Muscle layer of colon (tissue), 2 donors: ENCODE results near the gene HCN4.

ENCODE experiments used
- H3K27ac ChIP-seq: one replicate; pipeline ENCODE4 v1.7.0; 2013; ENCODE audit warnings: low read depth, mild to moderate bottlenecking, low read length, moderate library complexity
- H3K27me3 ChIP-seq, 2 donors: one replicate each; pipeline ENCODE4 v1.7.0; 2013; ENCODE audit warnings: low read length in 2 of 2, mild to moderate bottlenecking in 2 of 2; ENCODE audit not compliant: insufficient read depth in 2 of 2, control insufficient read depth in 1 of 2
- H3K36me3 ChIP-seq: one replicate; pipeline ENCODE4 v1.7.0; 2013; ENCODE audit warnings: mild to moderate bottlenecking, low read length; ENCODE audit not compliant: insufficient read depth
- H3K4me1 ChIP-seq: one replicate; pipeline ENCODE4 v1.7.0; 2013; ENCODE audit warnings: mild to moderate bottlenecking, low read length; ENCODE audit not compliant: insufficient read depth
- H3K4me3 ChIP-seq, 2 donors: one replicate each; pipeline ENCODE4 v1.7.0; 2013; ENCODE audit warnings: low read length in 2 of 2, low read depth in 1 of 2, mild to moderate bottlenecking in 1 of 2, moderate library complexity in 1 of 2
- H3K9ac ChIP-seq: one replicate; pipeline ENCODE4 v1.7.0; 2013; ENCODE audit warnings: low read length
- H3K9me3 ChIP-seq: one replicate; pipeline ENCODE4 v1.7.0; 2013; ENCODE audit warnings: mild to moderate bottlenecking, low read length
- donor health status: abdominal sarcoma.
- donor health status: Adenocarcinoma of cecum.

HCN4 gene

DNA sequence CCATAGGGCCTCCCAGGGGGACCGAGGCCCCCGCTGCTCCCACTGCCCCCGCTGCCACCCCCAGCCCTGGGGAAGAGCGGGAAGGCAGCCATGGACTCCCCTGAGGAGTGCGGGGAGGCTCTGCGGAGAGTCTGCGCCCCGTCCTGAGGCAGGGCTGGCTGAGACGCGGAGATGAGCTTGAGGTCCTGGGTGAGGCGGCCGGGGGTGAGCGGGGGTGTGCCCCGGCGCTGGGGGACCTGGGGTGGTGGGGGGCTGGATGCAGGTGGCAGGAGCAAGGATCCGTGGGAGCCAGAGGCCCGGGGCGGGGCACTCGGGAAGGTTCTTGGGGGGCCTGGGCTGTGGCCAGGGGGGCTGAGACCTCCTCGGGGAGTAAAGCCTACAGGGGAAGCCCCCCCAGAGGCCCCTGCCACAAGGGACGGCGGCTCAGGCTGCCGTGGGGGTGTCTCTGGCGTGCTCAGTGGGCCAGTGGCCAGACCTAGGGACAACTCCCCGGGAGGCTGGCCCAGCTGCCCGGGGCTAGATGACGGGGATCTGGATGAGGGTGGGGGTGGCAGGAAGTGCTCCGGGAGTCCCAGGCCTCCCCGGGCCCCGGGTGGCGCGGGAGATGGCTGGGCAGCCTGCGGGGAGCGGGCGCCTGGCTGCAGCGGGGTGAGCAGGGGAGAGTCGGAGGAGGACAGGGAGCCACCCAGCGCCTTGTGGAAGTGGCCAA is 45.9 kb downstream of the HCN4 start:
- no peak overlapping the region for H3K9ac ChIP-seq
- H3K4me3 ChIP-seq = no peak overlapping the region
- H3K9me3 ChIP-seq = no peaks in the 10 kb centered on the region
- peaks cover 0 to 4% of the 10 kb centered on the region in 2 donors for H3K27me3 ChIP-seq
- no peaks in the 10 kb centered on the region for H3K36me3 ChIP-seq
- H3K4me1 ChIP-seq = no peaks in the 10 kb centered on the region
- no peak overlapping the region for H3K27ac ChIP-seq

DNA sequence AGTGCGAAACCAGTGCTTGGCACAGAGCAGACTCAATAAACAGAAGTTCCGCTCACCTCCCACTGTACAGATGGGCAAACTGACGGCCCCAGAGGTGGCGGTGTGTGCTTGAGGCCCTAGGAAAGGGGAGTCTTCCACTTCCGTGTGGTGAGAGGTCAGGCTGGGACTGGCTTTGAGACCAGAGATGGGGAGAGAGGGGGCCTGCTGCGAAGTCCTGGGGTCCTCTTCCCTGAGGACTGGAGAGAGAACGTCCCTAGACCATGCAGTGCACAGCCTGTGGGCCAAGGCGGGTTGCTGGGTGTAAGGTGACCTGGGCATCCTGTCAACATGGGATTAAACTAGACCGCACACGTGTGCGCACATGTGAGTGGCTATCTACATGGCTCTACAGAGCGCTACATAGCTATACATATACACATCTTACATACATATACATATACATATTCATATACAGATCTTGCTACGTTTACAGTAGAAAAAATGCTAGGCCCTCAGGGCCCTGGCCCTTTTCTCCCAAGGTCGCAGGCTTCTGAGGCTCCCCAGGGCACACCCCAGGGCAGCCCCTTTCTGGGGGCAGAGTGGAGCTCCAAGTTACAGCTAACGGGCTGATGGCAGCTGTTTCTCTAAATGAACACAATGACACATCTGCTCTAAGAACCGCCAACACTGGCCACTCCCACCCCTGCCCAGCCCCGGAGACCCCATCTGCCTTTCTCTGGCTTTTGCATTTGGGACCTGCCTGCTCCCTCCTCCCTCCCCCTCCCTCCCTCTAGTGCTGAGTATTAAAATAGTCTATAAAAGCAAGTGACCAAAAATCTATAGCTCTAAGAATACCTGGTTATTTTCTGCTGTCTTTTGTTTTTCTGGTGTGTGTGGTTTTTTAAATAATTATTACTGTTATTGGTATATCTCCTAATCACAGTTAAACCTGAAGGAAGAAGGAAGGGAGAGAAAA is 47.0 kb downstream of the HCN4 start:
- Histone ChIP-seq H3K4me1 (no peaks in the 10 kb centered on the region), H3K27me3 (peaks cover 0 to 4% of the 10 kb centered on the region in 2 donors)

DNA sequence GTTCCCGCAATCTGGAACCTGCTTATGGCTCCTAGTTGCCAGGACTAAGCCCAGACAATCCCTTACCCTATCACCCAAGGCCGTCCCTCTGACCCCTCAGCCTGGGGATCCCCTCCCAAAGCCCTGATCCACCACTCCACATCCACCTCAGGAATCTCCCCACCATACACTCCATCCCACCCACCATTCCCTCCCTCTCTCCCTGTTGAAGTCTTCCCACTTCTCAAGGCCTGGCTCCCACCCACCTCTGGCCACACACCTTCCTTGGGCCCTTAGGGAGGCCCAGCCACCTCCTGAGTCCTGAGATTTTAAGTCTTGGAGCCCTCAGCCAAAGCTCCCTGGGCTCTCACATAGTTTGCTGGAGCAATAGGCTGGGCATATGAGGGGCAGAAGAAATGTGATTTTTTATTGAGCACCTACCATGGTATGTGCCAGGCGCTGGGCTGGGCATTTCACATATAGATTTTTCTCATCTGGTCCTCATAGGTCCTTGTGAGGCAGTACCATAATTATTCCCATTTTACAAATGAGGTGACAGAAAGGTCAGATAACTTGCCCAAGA is 48.1 kb downstream of the HCN4 start:
- H3K27ac ChIP-seq = no peak overlapping the region
- H3K9me3 ChIP-seq = no peaks in the 10 kb centered on the region
- peaks cover 0 to 4% of the 10 kb centered on the region in 2 donors for H3K27me3 ChIP-seq
- no peak overlapping the region for H3K4me3 ChIP-seq
- H3K4me1 ChIP-seq = no peaks in the 10 kb centered on the region
- H3K9ac ChIP-seq = no peak overlapping the region
- no peaks in the 10 kb centered on the region for H3K36me3 ChIP-seq

More for the DNA sequence above, 47.0 kb downstream of the HCN4 start:
- Histone ChIP-seq H3K9me3 (no peaks in the 10 kb centered on the region), H3K9ac (no peak overlapping the region), H3K4me3 (no peak overlapping the region), H3K27ac (no peak overlapping the region), H3K36me3 (no peaks in the 10 kb centered on the region)

DNA sequence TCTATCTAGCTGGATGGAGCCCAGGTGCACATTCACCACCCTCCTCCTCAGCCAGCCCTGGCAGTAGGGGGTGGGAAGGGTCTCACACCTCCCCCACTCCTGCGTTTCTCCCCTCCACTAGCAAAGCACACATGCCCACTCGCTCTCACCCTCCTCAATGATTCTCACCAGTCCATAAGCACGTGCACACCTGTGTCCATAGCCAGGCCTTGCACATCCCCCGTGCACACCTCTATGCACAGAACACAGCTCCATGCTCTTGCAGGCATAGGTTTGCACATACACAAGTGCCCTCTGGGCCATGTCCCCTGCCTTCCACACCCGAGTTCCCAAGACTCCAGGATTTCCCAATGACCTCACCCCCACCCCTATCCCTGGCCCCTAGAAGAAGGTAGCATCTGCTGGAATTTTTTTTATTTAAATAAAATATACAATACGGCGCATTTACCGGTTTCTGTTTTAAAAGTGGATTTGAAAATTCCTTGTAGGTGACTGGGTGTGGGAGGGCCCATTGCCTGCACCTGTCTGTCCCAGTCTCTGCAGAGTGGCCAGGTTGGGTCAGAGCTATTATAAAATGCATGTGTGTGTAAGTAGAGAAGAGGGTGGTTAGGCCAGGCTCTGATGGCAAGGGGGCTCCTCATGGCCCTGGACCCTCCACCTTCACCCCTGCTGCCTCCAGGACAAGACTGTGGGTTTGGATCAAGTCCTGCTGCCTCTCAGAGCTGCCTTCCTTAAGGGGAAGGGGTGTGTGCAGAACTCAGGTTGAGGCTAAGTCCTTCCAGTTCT is 49.1 kb downstream of the HCN4 start:
- no peak overlapping the region for H3K9ac ChIP-seq
- H3K27me3 ChIP-seq = peaks cover 0 to 3% of the 10 kb centered on the region in 2 donors
- H3K9me3 ChIP-seq = no peaks in the 10 kb centered on the region
- no peaks in the 10 kb centered on the region for H3K4me1 ChIP-seq
- no peak overlapping the region for H3K4me3 ChIP-seq
- no peaks in the 10 kb centered on the region for H3K36me3 ChIP-seq
- H3K27ac ChIP-seq = no peak overlapping the region

DNA sequence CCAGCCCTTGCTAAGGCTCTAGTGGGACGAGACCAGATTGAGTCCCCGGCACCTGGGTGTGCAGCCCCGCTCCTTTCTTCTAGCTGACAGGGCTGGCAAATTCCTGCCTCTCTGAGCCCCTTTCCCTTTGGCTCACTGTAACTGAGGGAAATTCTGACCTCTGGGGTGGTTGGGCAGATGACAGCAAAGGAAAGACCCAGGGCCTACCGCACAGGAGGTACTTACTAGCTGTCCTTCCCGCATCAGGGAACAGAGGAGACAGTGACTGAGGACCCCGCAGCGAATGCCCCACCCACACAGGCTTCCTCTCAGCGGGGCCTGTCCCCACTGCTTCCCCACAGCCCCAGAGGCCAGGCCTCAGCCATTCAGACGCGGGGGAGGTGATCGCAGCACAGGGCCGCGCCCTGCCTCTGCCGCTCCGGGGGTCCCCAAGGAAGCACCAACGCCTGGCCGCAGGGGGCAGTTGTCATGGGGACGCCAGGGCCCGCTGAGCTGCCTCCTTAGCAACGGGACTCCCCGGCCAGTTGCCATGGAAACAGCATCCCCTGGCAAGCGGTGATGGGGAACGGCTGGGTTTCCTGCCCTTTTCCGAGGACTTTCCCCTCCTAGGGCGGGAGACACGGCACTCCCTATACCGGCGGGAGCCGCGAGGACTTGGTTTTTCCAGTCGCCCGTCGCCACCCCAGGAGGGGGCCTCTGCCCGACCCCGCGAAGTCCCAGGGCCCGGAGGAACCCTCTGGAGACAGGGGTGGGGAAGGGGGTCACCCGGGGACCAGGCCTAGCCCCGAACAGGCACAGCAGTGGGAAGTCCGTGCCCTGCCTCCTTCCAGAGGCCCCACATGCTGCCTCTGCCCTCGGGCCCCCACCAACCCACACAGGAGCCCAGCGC is 50.1 kb downstream of the HCN4 start:
- H3K4me3 ChIP-seq = no peak overlapping the region
- H3K27ac ChIP-seq = no peak overlapping the region
- no peak overlapping the region for H3K9ac ChIP-seq
- no peaks in the 10 kb centered on the region for H3K36me3 ChIP-seq
- no peaks in the 10 kb centered on the region for H3K27me3 ChIP-seq
- no peaks in the 10 kb centered on the region for H3K9me3 ChIP-seq
- no peaks in the 10 kb centered on the region for H3K4me1 ChIP-seq

DNA sequence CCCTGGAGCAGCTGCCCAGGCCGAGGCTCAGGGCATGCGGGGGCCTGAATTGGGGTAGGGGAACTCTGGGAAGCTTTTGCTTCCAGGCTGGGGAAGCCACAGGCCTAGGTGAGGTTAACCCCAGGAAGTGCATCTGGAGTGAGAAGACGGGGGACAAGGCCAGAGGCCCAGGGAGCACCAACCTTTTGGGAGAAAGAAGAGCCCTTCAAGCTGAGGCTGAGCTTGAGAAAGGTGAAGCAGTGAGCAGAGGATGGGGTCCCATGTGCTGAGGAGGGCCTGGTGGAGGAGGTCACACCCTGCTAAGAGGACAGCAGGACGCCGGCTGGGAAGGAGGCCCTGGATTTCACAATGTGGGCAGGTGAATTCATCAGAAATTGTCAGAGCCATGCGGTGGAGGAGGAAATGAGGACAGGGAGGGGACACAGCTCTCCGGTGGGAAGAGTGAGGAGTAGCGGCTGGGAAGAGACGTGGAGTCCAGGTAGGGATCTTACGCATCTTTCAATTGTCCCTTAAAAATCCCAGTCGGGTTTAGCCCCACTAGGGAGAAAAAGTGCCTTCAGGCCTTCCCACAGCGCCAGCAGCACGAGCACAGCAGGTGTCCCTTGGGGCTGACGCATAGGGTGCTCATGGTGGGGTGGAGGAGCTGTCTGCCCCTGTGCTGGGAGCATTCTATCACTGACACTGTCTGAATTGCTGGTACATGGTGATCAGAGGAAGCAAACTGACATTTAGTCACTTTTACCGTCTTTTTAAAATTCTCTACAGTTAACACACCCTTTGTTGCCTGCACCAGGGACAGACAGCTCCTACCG is 50.9 kb downstream of the HCN4 start:
- no peak overlapping the region for H3K4me3 ChIP-seq
- H3K9me3 ChIP-seq = no peaks in the 10 kb centered on the region
- H3K4me1 ChIP-seq = no peaks in the 10 kb centered on the region

DNA sequence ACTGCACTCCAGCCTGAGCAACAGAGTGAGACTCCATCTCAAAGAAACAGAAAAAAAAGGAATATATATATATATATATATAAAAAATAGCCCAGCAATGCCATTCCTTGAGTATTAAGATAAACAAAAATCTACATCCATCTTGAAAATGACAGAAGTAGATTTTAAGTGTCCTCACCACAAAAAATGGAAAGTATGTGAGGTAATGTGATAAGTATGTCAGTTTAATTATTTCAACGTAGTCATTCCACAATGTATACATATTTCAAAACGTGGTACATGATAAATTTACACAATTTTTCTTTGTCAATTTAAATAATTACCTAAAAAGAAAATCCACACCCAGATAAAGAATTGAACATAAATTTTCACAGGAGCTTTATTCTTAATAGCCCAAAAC is 54.9 kb downstream of the HCN4 start:
- Histone ChIP-seq H3K4me1 (no peaks in the 10 kb centered on the region), H3K27me3 (no peaks in the 10 kb centered on the region), H3K36me3 (no peaks in the 10 kb centered on the region), H3K9me3 (no peaks in the 10 kb centered on the region), H3K9ac (no peak overlapping the region), H3K27ac (no peak overlapping the region), H3K4me3 (no peak overlapping the region)

More for the DNA sequence above, 50.9 kb downstream of the HCN4 start:
- Histone ChIP-seq H3K27ac (no peak overlapping the region), H3K36me3 (no peaks in the 10 kb centered on the region), H3K9ac (no peak overlapping the region), H3K27me3 (no peaks in the 10 kb centered on the region)

DNA sequence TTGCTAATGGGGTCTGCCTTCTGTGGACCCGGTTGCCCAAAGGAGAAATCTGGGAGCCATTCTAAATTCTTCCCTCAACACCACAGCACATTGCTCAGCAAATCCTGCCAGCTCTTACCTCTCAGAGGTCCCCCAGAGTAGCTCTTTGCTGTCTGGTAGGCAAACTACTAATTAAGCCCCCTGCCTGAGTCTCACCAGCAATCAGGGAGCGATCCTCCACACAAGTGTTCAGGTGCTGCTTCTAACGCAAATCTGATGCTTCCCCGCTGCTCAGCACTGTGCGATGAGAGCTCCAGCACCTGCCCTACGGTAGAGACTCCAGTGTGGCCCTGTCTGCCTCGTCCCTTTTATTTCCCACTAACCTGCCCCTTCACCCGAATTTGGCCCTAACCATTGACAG is 60.5 kb downstream of the HCN4 start:
- no peaks in the 10 kb centered on the region for H3K9me3 ChIP-seq
- no peak overlapping the region for H3K4me3 ChIP-seq
- H3K27ac ChIP-seq = no peak overlapping the region
- no peaks in the 10 kb centered on the region for H3K4me1 ChIP-seq
- no peaks in the 10 kb centered on the region for H3K27me3 ChIP-seq
- no peak overlapping the region for H3K9ac ChIP-seq
- H3K36me3 ChIP-seq = peaks cover 5% of the 10 kb centered on the region

DNA sequence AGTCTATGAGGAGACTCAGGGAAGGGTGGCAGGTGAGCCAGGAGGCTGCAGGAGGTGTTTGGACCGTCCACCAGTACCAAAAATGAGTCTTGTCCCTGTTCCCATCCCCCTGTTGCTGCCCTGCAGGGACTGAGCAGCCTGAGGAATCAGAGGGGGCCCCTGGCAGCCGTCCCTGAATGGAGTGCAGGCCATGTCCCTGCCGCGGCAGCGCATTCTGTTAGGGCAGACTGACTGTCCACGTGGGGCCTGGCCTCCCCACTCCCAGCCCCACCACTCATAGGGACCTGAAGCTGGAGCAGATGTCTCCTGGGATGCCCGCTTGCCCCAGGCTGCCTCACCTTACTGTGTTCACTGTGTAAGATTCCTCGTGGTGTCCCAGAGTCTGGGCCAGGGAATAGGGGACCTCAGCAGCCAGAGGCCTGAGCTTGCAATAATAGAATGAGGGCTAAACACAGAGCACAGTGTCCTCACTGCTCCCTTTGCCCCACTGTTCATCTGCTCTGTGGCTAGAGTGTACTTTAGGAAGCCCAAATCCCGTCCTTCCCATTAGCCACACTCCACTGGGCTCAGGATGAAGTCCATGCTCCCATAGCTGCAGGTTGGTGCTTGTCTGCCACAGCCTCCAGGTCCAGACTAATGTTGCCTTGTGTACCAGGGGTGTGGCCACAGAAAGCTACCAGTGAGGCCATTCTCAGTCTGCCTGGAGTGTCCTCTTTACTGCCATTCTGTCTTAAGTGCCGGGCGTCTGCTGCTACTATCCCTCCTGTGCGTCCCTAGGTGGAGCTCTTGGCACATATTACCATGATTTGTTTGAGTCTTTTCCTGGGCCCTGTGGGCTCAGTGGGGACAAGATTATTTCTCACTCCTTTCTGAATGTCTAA is 63.2 kb downstream of the HCN4 start:
- H3K4me1 ChIP-seq = no peaks in the 10 kb centered on the region
- H3K27me3 ChIP-seq = no peaks in the 10 kb centered on the region
- no peak overlapping the region for H3K4me3 ChIP-seq
- H3K9ac ChIP-seq = no peak overlapping the region
- H3K27ac ChIP-seq = no peak overlapping the region
- no peaks in the 10 kb centered on the region for H3K9me3 ChIP-seq
- H3K36me3 ChIP-seq = peaks cover 28% of the 10 kb centered on the region
